ENCODE measurements around the gene QRICH2. TPM values are rescaled to one million over a fixed set of nuclear protein-coding genes. Genes with fewer than 3 reads are reported as not detected.
A peak's percentile ranks its signal among the peaks of the same experiment; 100 is the strongest.
"Not testable (repeated sequence)": the region's sequence is repeated elsewhere in the genome, so short reads cannot be mapped to it uniquely, and the experiment has no call there.

The QRICH2 gene
- total RNA-seq, 6 donors from 2014 or later = 1.7 to 9.4 (median 2.8) TPM

DNA sequence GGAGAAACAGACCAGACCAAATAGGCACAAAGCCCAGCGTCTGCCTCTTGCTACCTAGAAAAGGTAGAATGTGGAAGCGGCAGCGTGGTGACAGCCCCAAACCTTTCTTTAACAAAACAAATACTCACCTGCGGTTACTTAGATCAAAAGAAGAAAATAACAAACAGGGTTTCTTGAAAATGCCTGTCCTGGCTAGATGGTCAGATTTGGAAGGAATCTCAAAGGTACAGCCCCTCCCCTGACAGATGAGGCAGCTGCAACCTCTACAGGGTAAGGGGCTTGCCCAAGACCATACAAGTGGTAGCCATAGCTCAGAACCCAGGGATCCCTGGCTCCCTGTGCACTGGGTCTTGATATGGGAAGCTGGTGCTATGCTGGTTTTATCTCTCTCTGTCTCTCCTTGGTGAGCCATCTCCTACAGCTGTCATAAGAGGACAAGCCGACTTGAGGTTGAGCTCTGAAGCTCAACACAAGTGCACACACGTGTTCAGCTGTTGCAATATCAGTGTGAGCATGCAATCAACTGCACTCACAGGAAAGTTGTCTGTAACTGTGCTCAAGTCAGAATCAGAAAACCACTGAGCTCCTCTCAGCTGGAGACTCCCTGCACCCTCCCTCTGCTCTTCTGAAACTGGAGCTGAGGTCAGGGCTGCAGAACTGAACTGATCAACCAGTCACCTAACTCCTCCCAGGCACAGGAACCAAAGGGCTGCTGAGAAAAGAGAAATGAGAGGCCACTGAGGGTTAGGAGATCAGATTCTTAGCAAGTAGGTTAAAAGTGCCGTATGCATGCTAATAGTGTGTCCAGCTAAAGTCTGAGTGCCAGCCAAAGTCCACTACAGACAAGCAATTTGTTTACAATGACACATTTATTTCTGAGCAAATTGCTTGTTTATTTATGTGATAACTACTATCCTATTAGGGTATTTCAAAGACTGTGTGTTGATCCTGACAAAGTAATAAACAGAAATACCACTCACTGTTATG lies 61.7 kb downstream of the QRICH2 start:
- Histone ChIP-seq H3K36me3 (no peaks in the 10 kb centered on the region), H3K9me3 (no peaks in the 10 kb centered on the region), H3K4me3 (no peak overlapping the region), H3K4me1 (peaks cover 5 to 20% (median 13%) of the 10 kb centered on the region in 4 donors), H3K27ac (no peak overlapping the region), H3K27me3 (no peaks in the 10 kb centered on the region)
- TF ChIP-seq, protein P1, sequence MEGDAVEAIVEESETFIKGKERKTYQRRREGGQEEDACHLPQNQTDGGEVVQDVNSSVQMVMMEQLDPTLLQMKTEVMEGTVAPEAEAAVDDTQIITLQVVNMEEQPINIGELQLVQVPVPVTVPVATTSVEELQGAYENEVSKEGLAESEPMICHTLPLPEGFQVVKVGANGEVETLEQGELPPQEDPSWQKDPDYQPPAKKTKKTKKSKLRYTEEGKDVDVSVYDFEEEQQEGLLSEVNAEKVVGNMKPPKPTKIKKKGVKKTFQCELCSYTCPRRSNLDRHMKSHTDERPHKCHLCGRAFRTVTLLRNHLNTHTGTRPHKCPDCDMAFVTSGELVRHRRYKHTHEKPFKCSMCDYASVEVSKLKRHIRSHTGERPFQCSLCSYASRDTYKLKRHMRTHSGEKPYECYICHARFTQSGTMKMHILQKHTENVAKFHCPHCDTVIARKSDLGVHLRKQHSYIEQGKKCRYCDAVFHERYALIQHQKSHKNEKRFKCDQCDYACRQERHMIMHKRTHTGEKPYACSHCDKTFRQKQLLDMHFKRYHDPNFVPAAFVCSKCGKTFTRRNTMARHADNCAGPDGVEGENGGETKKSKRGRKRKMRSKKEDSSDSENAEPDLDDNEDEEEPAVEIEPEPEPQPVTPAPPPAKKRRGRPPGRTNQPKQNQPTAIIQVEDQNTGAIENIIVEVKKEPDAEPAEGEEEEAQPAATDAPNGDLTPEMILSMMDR (IDR thresholded peaks at IDR 0.05) = no peak
- TF ChIP-seq POLR2A (IDR thresholded peaks at IDR 0.05) = peak in 2 of 4 donors; percentile 17 to 50
- peak; percentile 40 to 53 for TF ChIP-seq POLR2AphosphoS5 (IDR thresholded peaks at IDR 0.05)
- TF ChIP-seq EP300 (IDR thresholded peaks at IDR 0.05) = peak in 1 of 4 donors; percentile 8
- WGBS, 2 donors = 72 to 83% methylated on average over 5 to 7 of the region's 7 CpGs
- DNase-seq (peak in 1 of 2 donors; percentile 73), ATAC-seq (ENCODE audit: low FRiP score in 2 of 2) (peak; percentile 67 to 77)

DNA sequence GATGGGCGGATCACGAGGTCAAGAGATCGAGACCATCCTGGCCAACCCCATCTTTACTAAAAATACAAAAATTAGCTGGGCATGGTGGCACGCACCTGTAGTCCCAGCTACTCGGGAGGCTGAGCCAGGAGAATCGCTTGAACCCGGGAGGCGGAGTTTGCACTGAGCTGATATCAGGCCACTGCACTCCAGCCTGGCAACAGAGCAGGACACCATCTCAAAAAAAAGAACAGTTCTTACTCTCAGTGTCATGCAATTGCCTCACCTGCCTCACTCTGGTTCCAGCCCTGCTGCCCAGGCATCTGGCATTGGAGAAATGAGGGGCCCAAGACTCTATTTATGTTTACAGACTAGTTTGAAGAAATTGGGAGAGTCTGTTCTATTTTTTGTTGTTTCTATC lies 63.4 kb downstream of the QRICH2 start:
- H3K4me1 ChIP-seq = peaks cover 11 to 28% (median 20%) of the 10 kb centered on the region in 4 donors
- not testable (repeated sequence) for H3K27ac ChIP-seq; H3K36me3 ChIP-seq; DNase-seq; ATAC-seq (ENCODE audit: low FRiP score in 2 of 2); H3K27me3 ChIP-seq; H3K9me3 ChIP-seq; H3K4me3 ChIP-seq
- WGBS, 2 donors = 94% methylated on average over 8 of the region's 8 CpGs

DNA sequence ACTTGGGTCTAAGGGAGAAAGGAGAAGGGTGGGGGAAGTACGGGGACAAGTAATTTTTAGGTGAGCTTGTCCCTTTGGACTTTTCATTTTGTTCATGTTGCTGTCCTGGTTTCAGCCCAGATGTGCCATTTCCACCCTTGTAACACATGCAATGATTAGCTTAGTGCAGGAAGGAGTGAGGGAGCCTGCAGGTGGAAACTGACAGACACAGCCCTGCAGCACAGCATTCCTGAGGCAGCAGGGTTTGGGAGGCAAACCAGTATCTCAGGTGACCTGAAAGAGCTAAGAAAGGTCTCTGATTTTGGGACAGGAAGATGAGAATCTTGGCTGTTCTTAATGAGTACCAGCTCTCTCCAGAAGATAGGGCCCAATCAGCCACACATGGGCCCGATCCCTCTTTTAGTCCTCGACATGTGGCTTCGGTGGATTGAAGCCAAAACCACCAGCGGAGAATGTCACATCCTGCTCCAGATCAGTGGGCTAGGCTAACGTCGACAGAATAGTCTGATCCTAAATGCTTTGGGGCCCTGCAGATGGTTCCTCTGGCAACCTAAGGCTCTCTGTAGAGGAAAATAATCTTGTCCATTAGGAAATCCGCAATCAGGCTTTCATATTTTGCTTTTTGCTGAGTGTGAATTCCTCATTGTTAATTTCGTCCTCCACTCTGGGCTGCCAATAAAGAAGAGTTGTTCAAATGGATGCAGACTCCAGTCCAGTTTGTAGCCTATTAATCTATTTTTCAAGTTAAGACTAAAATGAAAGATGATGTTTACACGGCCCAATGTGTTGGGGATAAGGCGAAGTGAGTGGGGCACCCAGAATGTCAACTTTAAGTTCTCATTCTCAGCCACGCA lies 64.0 kb downstream of the QRICH2 start:
- DNase-seq (no peak), ATAC-seq (ENCODE audit: low FRiP score in 2 of 2) (no peak)
- no peak for TF ChIP-seq POLR2A (IDR thresholded peaks at IDR 0.05)
- Histone ChIP-seq H3K4me1 (peaks cover 14 to 33% (median 26%) of the 10 kb centered on the region in 4 donors), H3K36me3 (no peaks in the 10 kb centered on the region), H3K9me3 (no peaks in the 10 kb centered on the region), H3K27me3 (peaks cover 0 to 5% (median 0%) of the 10 kb centered on the region in 4 donors), H3K4me3 (no peak overlapping the region), H3K27ac (no peak overlapping the region)
- WGBS, 2 donors = 65 to 67% methylated on average over 12 of the region's 12 CpGs

DNA sequence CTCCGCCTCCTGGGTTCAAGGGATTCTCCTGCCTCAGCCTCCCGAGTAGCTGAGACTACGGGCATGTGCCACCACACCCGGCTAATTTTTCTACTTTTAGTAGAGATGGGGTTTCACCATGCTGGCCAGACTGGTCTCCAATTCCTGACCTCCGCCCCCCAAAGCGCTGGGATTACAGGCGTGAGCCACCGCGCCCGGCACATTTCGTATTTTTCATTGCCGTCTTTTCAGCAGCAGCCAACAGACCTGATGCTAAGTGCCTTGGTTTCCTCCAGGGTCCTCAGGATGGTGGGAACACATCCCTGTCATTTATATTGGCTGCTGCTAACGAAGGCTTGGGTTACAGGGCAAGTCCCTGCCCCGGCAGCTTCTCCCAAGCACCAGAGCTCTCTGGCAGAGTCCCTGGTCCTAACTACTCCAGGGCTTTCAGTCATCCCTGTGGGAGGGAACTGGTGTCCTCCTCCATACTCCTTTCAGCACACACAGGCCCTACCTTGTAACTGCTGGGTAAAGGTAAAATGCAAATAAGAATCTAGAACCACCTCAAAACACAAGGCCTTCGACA lies 66.3 kb downstream of the QRICH2 start:
- peaks cover 0 to 5% (median 0%) of the 10 kb centered on the region in 4 donors for H3K27me3 ChIP-seq
- DNase-seq = no peak
- no peak overlapping the region for H3K4me3 ChIP-seq
- 95% methylated on average over 15 of the region's 15 CpGs for WGBS, 2 donors
- TF ChIP-seq EP300 (IDR thresholded peaks at IDR 0.05) (no peak), POLR2A (IDR thresholded peaks at IDR 0.05) (no peak), POLR2AphosphoS5 (IDR thresholded peaks at IDR 0.05) (no peak)
- TF ChIP-seq, protein P1 (IDR thresholded peaks at IDR 0.05) = no peak
- no peaks in the 10 kb centered on the region for H3K36me3 ChIP-seq
- H3K4me1 ChIP-seq = peaks cover 14 to 28% (median 25%) of the 10 kb centered on the region in 4 donors
- no peak for ATAC-seq (ENCODE audit: low FRiP score in 2 of 2)
- no peaks in the 10 kb centered on the region for H3K9me3 ChIP-seq
- no peak overlapping the region for H3K27ac ChIP-seq

DNA sequence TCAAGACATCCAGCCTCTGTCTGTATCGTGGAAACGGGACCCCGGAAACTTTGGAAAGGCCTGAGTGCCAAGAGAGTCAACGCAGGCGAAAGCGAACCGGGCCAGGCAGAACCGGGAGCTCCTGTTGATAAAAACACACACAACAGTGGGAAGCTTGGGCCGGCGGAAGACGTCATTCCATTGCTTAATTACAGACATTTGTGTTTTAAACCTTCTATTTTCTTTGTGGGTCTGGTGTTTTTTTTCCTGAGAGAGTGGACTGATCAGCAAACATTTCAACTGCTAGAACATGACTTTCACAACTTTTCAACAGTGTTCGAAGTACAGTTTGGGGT lies 66.9 kb downstream of the QRICH2 start:
- 8 to 18% methylated on average over 12 of the region's 12 CpGs for WGBS, 2 donors
- Histone ChIP-seq H3K27me3 (peaks cover 0 to 5% (median 0%) of the 10 kb centered on the region in 4 donors), H3K27ac (peak overlapping the region in 2 of 4 donors; percentile 35 to 69), H3K4me3 (peak overlapping the region in 3 of 4 donors; percentile 56 to 68 (median 63)), H3K9me3 (no peaks in the 10 kb centered on the region), H3K4me1 (peaks cover 14 to 24% (median 22%) of the 10 kb centered on the region in 4 donors), H3K36me3 (no peaks in the 10 kb centered on the region)
- peak in 1 of 2 donors; percentile 29 for ATAC-seq (ENCODE audit: low FRiP score in 2 of 2)
- TF ChIP-seq POLR2AphosphoS5 (IDR thresholded peaks at IDR 0.05) (no peak), EP300 (IDR thresholded peaks at IDR 0.05) (no peak), POLR2A (IDR thresholded peaks at IDR 0.05) (no peak)
- TF ChIP-seq, protein P1 (IDR thresholded peaks at IDR 0.05) = no peak
- DNase-seq = no peak
